Measurements from ENCODE around the gene FOXP1. TPM values are rescaled to one million over a fixed set of nuclear protein-coding genes. Genes with fewer than 3 reads are reported as not detected.
A peak's percentile ranks its signal among the peaks of the same experiment; 100 is the strongest.

Gene FOXP1
- total and polyA plus RNA-seq, 8 donors, result 12.3 to 215 (median 117) TPM

- Histone ChIP-seq H3K36me3 (no peaks in the 10 kb centered on the region), H3K4me3 (peak overlapping the region; percentile 62 to 83 (median 81)), H3K27me3 (no peaks in the 10 kb centered on the region), H3K4me1 (peaks cover 22 to 67% (median 50%) of the 10 kb centered on the region in 4 donors), H3K9me3 (no peaks in the 10 kb centered on the region), H3K27ac (peak overlapping the region; percentile 94 to 100 (median 96))
- intact Hi-C loops (cut with DNase I; ENCODE audit: low total_unique reads), result no loop called here
- DNase-seq, result peak; percentile 42 to 72
- no peak for TF ChIP-seq EP300 (IDR thresholded peaks at IDR 0.05)
- TF ChIP-seq POLR2AphosphoS5 (IDR thresholded peaks at IDR 0.05), result no peak
- TF ChIP-seq POLR2A (IDR thresholded peaks at IDR 0.05), result no peak
- no peak for TF ChIP-seq CTCF (IDR thresholded peaks at IDR 0.05)
- WGBS, 5 donors, result 0 to 2% (median 1%) methylated on average over 30 to 53 of the region's 53 CpGs
These were observed 2.0 kb downstream of the FOXP1 start for GRCh38 chr3:71581457-71582035.

GRCh38 chr3:71580636-71581456 is 2.7 kb downstream of the FOXP1 start:
- 22 to 25% (median 23%) methylated on average over 17 of the region's 17 CpGs for WGBS, 5 donors
- TF ChIP-seq POLR2AphosphoS5 (IDR thresholded peaks at IDR 0.05) (no peak), POLR2A (IDR thresholded peaks at IDR 0.05) (no peak), CTCF (IDR thresholded peaks at IDR 0.05) (no peak), EP300 (IDR thresholded peaks at IDR 0.05) (no peak)
- H3K4me3 ChIP-seq, result peak overlapping the region; percentile 62 to 83 (median 81)
- no peaks in the 10 kb centered on the region for H3K36me3 ChIP-seq
- intact Hi-C loops (cut with DNase I; ENCODE audit: low total_unique reads), result no loop called here
- peaks cover 22 to 67% (median 50%) of the 10 kb centered on the region in 4 donors for H3K4me1 ChIP-seq
- no peaks in the 10 kb centered on the region for H3K9me3 ChIP-seq
- DNase-seq, result peak in 1 of 2 donors; percentile 24
- H3K27ac ChIP-seq, result peak overlapping the region; percentile 94 to 100 (median 96)
- no peaks in the 10 kb centered on the region for H3K27me3 ChIP-seq

GRCh38 chr3:71579935-71580406 is 3.6 kb downstream of the FOXP1 start:
- H3K4me1 ChIP-seq, result peaks cover 16 to 66% (median 50%) of the 10 kb centered on the region in 4 donors
- intact Hi-C loops (cut with DNase I; ENCODE audit: low total_unique reads), result no loop called here
- no peaks in the 10 kb centered on the region for H3K27me3 ChIP-seq
- 24 to 40% (median 26%) methylated on average over 4 of the region's 4 CpGs for WGBS, 5 donors
- peak in 1 of 2 donors; percentile 63 for DNase-seq
- no peak for TF ChIP-seq CTCF (IDR thresholded peaks at IDR 0.05)
- TF ChIP-seq EP300 (IDR thresholded peaks at IDR 0.05), result no peak
- no peak for TF ChIP-seq POLR2AphosphoS5 (IDR thresholded peaks at IDR 0.05)
- no peak for TF ChIP-seq POLR2A (IDR thresholded peaks at IDR 0.05)
- H3K9me3 ChIP-seq, result no peaks in the 10 kb centered on the region
- H3K4me3 ChIP-seq, result peak overlapping the region; percentile 11 to 83 (median 72)
- H3K27ac ChIP-seq, result peak overlapping the region; percentile 47 to 99 (median 95)
- no peaks in the 10 kb centered on the region for H3K36me3 ChIP-seq

- WGBS, 5 donors, result 39 to 50% (median 48%) methylated on average over 7 of the region's 7 CpGs
- DNase-seq, result no peak
- Histone ChIP-seq H3K4me1 (peaks cover 16 to 64% (median 47%) of the 10 kb centered on the region in 4 donors), H3K27ac (peak overlapping the region; percentile 47 to 99 (median 95)), H3K4me3 (peak overlapping the region; percentile 11 to 83 (median 72)), H3K9me3 (no peaks in the 10 kb centered on the region), H3K27me3 (no peaks in the 10 kb centered on the region), H3K36me3 (no peaks in the 10 kb centered on the region)
- intact Hi-C loops (cut with DNase I; ENCODE audit: low total_unique reads), result no loop called here
- TF ChIP-seq EP300 (IDR thresholded peaks at IDR 0.05) (no peak), POLR2AphosphoS5 (IDR thresholded peaks at IDR 0.05) (no peak), CTCF (IDR thresholded peaks at IDR 0.05) (no peak), POLR2A (IDR thresholded peaks at IDR 0.05) (no peak)
These were observed 4.1 kb downstream of the FOXP1 start for GRCh38 chr3:71579326-71579934.
